Right lobe of liver (tissue), 4 donors: ENCODE data around the gene SPDYE1.

Source experiments
- CTCF ChIP-seq, 4 donors: fragments of 200-600 bp in 3 of 4; fragments of 450-650 bp in 1 of 4; IDR thresholded peaks; one replicate each; pipeline versions ENCODE4 v1.5.1 to v1.8.0; 2016 to 2022; ENCODE audit warnings: antibody characterized with exemption in 4 of 4, mild to moderate bottlenecking in 2 of 4
- POLR2A ChIP-seq: fragments of 450-650 bp; IDR thresholded peaks from one replicate; pipeline ENCODE4 v1.6.1; 2017; ENCODE audit warnings: antibody characterized with exemption, mild to moderate bottlenecking
- donor health status: DM: no; HTN: no; CAD: no.
- donor health status: DM: no; HTN: no; CAD: no.
- donor health status: DM: no; HTN: yes; CAD: no.

- TF ChIP-seq CTCF (IDR thresholded peaks at IDR 0.05) (no peak), POLR2A (no peak)
Observed at GRCh38 chr7:44051611-44052220, 54.0 kb downstream of the SPDYE1 start.
